Rectal smooth muscle tissue (tissue), 1 donor: ENCODE results near the gene ARHGAP10.

ENCODE experiments used
- H3K27ac ChIP-seq: one replicate; pipeline ENCODE4 v1.7.0; 2013; ENCODE audit warnings: low read depth, low read length, inconsistent platforms
- H3K27me3 ChIP-seq: one replicate; pipeline ENCODE4 v1.7.0; 2013; ENCODE audit warnings: low read length; ENCODE audit not compliant: control insufficient read depth, insufficient read depth
- H3K36me3 ChIP-seq: one replicate; pipeline ENCODE4 v1.7.0; 2013; ENCODE audit warnings: low read length; ENCODE audit not compliant: control insufficient read depth, insufficient read depth
- H3K4me1 ChIP-seq: one replicate; pipeline ENCODE4 v1.7.0; 2013; ENCODE audit warnings: low read length; ENCODE audit not compliant: control insufficient read depth, insufficient read depth
- H3K4me3 ChIP-seq: one replicate; pipeline ENCODE4 v1.7.0; 2013; ENCODE audit warnings: low read length
- H3K9ac ChIP-seq: one replicate; pipeline ENCODE4 v1.7.0; 2013; ENCODE audit warnings: low read length

The ARHGAP10 gene

GRCh38 chr4:147837854-147838253 is 106.0 kb downstream of the ARHGAP10 start:
- Histone ChIP-seq H3K27ac (no peak overlapping the region), H3K4me3 (no peak overlapping the region), H3K4me1 (peaks cover 17% of the 10 kb centered on the region), H3K27me3 (no peaks in the 10 kb centered on the region), H3K9ac (no peak overlapping the region), H3K36me3 (no peaks in the 10 kb centered on the region)

- Histone ChIP-seq H3K27me3 (no peaks in the 10 kb centered on the region), H3K4me3 (no peak overlapping the region), H3K9ac (no peak overlapping the region), H3K4me1 (peaks cover 17% of the 10 kb centered on the region), H3K27ac (no peak overlapping the region), H3K36me3 (no peaks in the 10 kb centered on the region)
Measured at GRCh38 chr4:147839200-147839599, 107.3 kb downstream of the ARHGAP10 start.

- Histone ChIP-seq H3K9ac (no peak overlapping the region), H3K4me1 (peaks cover 17% of the 10 kb centered on the region), H3K36me3 (no peaks in the 10 kb centered on the region), H3K27me3 (no peaks in the 10 kb centered on the region), H3K27ac (peak overlapping the region; percentile 30), H3K4me3 (no peak overlapping the region)
Measured at GRCh38 chr4:147839663-147840062, 107.8 kb downstream of the ARHGAP10 start.

GRCh38 chr4:147840838-147841738 is 109.2 kb downstream of the ARHGAP10 start:
- H3K4me1 ChIP-seq: peaks cover 19% of the 10 kb centered on the region
- no peaks in the 10 kb centered on the region for H3K27me3 ChIP-seq
- no peak overlapping the region for H3K9ac ChIP-seq
- no peaks in the 10 kb centered on the region for H3K36me3 ChIP-seq
- H3K4me3 ChIP-seq: no peak overlapping the region
- peak overlapping the region; percentile 71 for H3K27ac ChIP-seq

- no peaks in the 10 kb centered on the region for H3K27me3 ChIP-seq
- H3K36me3 ChIP-seq: no peaks in the 10 kb centered on the region
- H3K27ac ChIP-seq: peak overlapping the region; percentile 45
- no peak overlapping the region for H3K9ac ChIP-seq
- H3K4me3 ChIP-seq: no peak overlapping the region
- H3K4me1 ChIP-seq: peaks cover 19% of the 10 kb centered on the region
Measured at GRCh38 chr4:147842573-147842972, 110.7 kb downstream of the ARHGAP10 start.

GRCh38 chr4:147843162-147843561 is 111.3 kb downstream of the ARHGAP10 start:
- Histone ChIP-seq H3K4me1 (peaks cover 21% of the 10 kb centered on the region), H3K27ac (peak overlapping the region; percentile 45), H3K9ac (no peak overlapping the region), H3K27me3 (no peaks in the 10 kb centered on the region), H3K36me3 (no peaks in the 10 kb centered on the region), H3K4me3 (no peak overlapping the region)

- H3K27me3 ChIP-seq: no peaks in the 10 kb centered on the region
- no peak overlapping the region for H3K9ac ChIP-seq
- no peak overlapping the region for H3K27ac ChIP-seq
- peaks cover 29% of the 10 kb centered on the region for H3K4me1 ChIP-seq
- no peak overlapping the region for H3K4me3 ChIP-seq
- no peaks in the 10 kb centered on the region for H3K36me3 ChIP-seq
Measured at GRCh38 chr4:147844781-147845180, 112.9 kb downstream of the ARHGAP10 start.

GRCh38 chr4:147846318-147847155 is 114.6 kb downstream of the ARHGAP10 start:
- Histone ChIP-seq H3K27ac (no peak overlapping the region), H3K4me3 (no peak overlapping the region), H3K4me1 (peaks cover 23% of the 10 kb centered on the region), H3K36me3 (no peaks in the 10 kb centered on the region), H3K9ac (no peak overlapping the region), H3K27me3 (no peaks in the 10 kb centered on the region)

GRCh38 chr4:147847751-147848590 is 116.1 kb downstream of the ARHGAP10 start:
- H3K27ac ChIP-seq: peak overlapping the region; percentile 58
- H3K36me3 ChIP-seq: no peaks in the 10 kb centered on the region
- H3K27me3 ChIP-seq: no peaks in the 10 kb centered on the region
- H3K4me1 ChIP-seq: peaks cover 23% of the 10 kb centered on the region
- peak overlapping the region; percentile 19 for H3K4me3 ChIP-seq
- no peak overlapping the region for H3K9ac ChIP-seq

- H3K36me3 ChIP-seq: no peaks in the 10 kb centered on the region
- no peak overlapping the region for H3K4me3 ChIP-seq
- H3K27me3 ChIP-seq: no peaks in the 10 kb centered on the region
- peaks cover 23% of the 10 kb centered on the region for H3K4me1 ChIP-seq
- H3K27ac ChIP-seq: peak overlapping the region; percentile 58
- no peak overlapping the region for H3K9ac ChIP-seq
Measured at GRCh38 chr4:147848634-147849033, 116.7 kb downstream of the ARHGAP10 start.

- H3K27ac ChIP-seq: no peak overlapping the region
- peaks cover 25% of the 10 kb centered on the region for H3K4me1 ChIP-seq
- H3K27me3 ChIP-seq: no peaks in the 10 kb centered on the region
- no peaks in the 10 kb centered on the region for H3K36me3 ChIP-seq
- H3K4me3 ChIP-seq: no peak overlapping the region
- no peak overlapping the region for H3K9ac ChIP-seq
Measured at GRCh38 chr4:147851135-147851534, 119.2 kb downstream of the ARHGAP10 start.

- H3K27me3 ChIP-seq: no peaks in the 10 kb centered on the region
- H3K27ac ChIP-seq: no peak overlapping the region
- H3K4me1 ChIP-seq: peaks cover 13% of the 10 kb centered on the region
- no peak overlapping the region for H3K4me3 ChIP-seq
- H3K36me3 ChIP-seq: no peaks in the 10 kb centered on the region
- no peak overlapping the region for H3K9ac ChIP-seq
Measured at GRCh38 chr4:147853706-147854105, 121.8 kb downstream of the ARHGAP10 start.
